Smooth muscle cell (in vitro differentiated cells): ENCODE measurements around the gene SLC41A1. TPM values are rescaled to one million over a fixed set of nuclear protein-coding genes. Genes with fewer than 3 reads are reported as not detected.

Source experiments
- DNase-seq: peaks from one replicate; lab custom pipeline; 2025; ENCODE audit not compliant: unreplicated experiment; lab: John Stamatoyannopoulos, UW
- H2AFZ ChIP-seq: fragments of 200-600 bp; sonication (generic); 2 replicates; pipeline ENCODE4 v1.6.0; 2016; ENCODE audit warnings: antibody characterized with exemption, low read depth, mild to moderate bottlenecking
- H3F3A ChIP-seq: fragments of 200-600 bp; sonication (generic); 2 replicates; pipeline ENCODE4 v1.6.0; 2017; ENCODE audit warnings: antibody characterized with exemption, low read depth
- H3K27ac ChIP-seq: fragments of 200-600 bp; sonication (generic); 2 replicates; pipeline ENCODE4 v1.5.1; 2016; ENCODE audit warnings: low read depth, mild to moderate bottlenecking
- H3K27me3 ChIP-seq: fragments of 200-600 bp; sonication (generic); 2 replicates; pipeline ENCODE4 v1.6.1; 2016; ENCODE audit warnings: low read depth, mild to moderate bottlenecking
- H3K36me3 ChIP-seq: fragments of 200-600 bp; sonication (generic); 2 replicates; pipeline ENCODE4 v1.5.1; 2016; ENCODE audit warnings: low read depth
- H3K4me1 ChIP-seq: fragments of 200-600 bp; sonication (generic); 2 replicates; pipeline ENCODE4 v1.5.1; 2016; ENCODE audit warnings: low read depth
- H3K4me2 ChIP-seq: fragments of 200-600 bp; sonication (generic); 2 replicates; pipeline ENCODE4 v1.6.0; 2016; ENCODE audit warnings: mild to moderate bottlenecking
- H3K4me3 ChIP-seq: fragments of 200-600 bp; sonication (generic); 2 replicates; pipeline ENCODE4 v1.5.1; 2016; ENCODE audit warnings: mild to moderate bottlenecking
- H3K79me2 ChIP-seq: fragments of 200-600 bp; sonication (generic); 2 replicates; pipeline ENCODE4 v1.6.0; 2016; ENCODE audit warnings: low read depth, mild to moderate bottlenecking
- H3K9ac ChIP-seq: fragments of 200-600 bp; sonication (generic); 2 replicates; pipeline ENCODE4 v1.6.0; 2016; ENCODE audit warnings: low read depth
- H3K9me3 ChIP-seq: fragments of 200-600 bp; sonication (generic); replicated peaks from 2 replicates; pipeline ENCODE4 v1.5.1; 2016; ENCODE audit warnings: low read depth
- H4K20me1 ChIP-seq: fragments of 200-600 bp; sonication (generic); 2 replicates; pipeline ENCODE4 v1.6.0; 2016; ENCODE audit warnings: low read depth
- CTCF ChIP-seq: fragments of 200-600 bp; sonication (generic); IDR thresholded peaks from 2 replicates; pipeline ENCODE4 v1.5.1; 2017; ENCODE audit warnings: borderline replicate concordance, mild to moderate bottlenecking, antibody characterized with exemption; ENCODE audit not compliant: insufficient read depth, poor library complexity, severe bottlenecking
- WGBS: methylation state at CpG from one replicate; pipeline ENCODE4 v1.1.7; 2016; ENCODE audit warnings: low lambda C conversion rate; 5-methylcytosine and 5-hydroxymethylcytosine counted together
- polyA plus RNA-seq: library from polyadenylated mRNA; unstranded; fragments of >200 nt; fragmentation: Nextera tagmentation; extraction: Ambion mirVana; gene quantifications from 2 replicates; pipeline ENCODE4 v1.2.1, GENCODE V29; 2016
- total RNA-seq: library from RNA; depleted of rRNA; stranded (reverse); fragments of >200 nt; gene quantifications from 2 replicates; pipeline ENCODE4 v1.2.3, GENCODE V29; 2014

SLC41A1 gene
- total and polyA plus RNA-seq, 2 experiments from 2014 or later = 22.3 to 23.2 TPM

GRCh38 chr1:205749234-205750137 is 63.5 kb downstream of the SLC41A1 start:
- TF ChIP-seq CTCF = no peak
- Histone ChIP-seq H4K20me1 (peaks cover 47% of the 10 kb centered on the region), H3K27me3 (peaks cover 5% of the 10 kb centered on the region), H3K4me2 (peak overlapping the region; percentile 83), H3F3A (no peaks in the 10 kb centered on the region), H3K79me2 (peaks cover 48% of the 10 kb centered on the region), H3K9me3 (no peaks in the 10 kb centered on the region), H3K4me3 (peak overlapping the region; percentile 78), H3K9ac (peak overlapping the region; percentile 89), H3K36me3 (no peaks in the 10 kb centered on the region), H3K4me1 (peaks cover 27% of the 10 kb centered on the region), H3K27ac (peak overlapping the region; percentile 84), H2AFZ (peak overlapping the region; percentile 37)
- peak; percentile 100 for DNase-seq
- under 1% methylated on average over 45 of the region's 81 CpGs for WGBS

GRCh38 chr1:205748403-205749233 is 64.4 kb downstream of the SLC41A1 start:
- Histone ChIP-seq H3K27ac (peak overlapping the region; percentile 84), H2AFZ (peak overlapping the region; percentile 37), H3K27me3 (no peaks in the 10 kb centered on the region), H3K4me1 (peaks cover 27% of the 10 kb centered on the region), H3K4me3 (peak overlapping the region; percentile 78), H3K9ac (peak overlapping the region; percentile 89), H3K9me3 (no peaks in the 10 kb centered on the region), H3F3A (no peaks in the 10 kb centered on the region), H3K36me3 (no peaks in the 10 kb centered on the region), H3K4me2 (peak overlapping the region; percentile 83), H4K20me1 (peaks cover 56% of the 10 kb centered on the region), H3K79me2 (peaks cover 57% of the 10 kb centered on the region)
- no peak for DNase-seq
- TF ChIP-seq CTCF = no peak
- WGBS = 3% methylated on average over 25 of the region's 25 CpGs

GRCh38 chr1:205746757-205747412 is 66.1 kb downstream of the SLC41A1 start:
- DNase-seq = no peak
- H3K27me3 ChIP-seq = no peaks in the 10 kb centered on the region
- peak overlapping the region; percentile 78 for H3K4me3 ChIP-seq
- no peaks in the 10 kb centered on the region for H3K36me3 ChIP-seq
- WGBS = 91% methylated on average over 5 of the region's 5 CpGs
- TF ChIP-seq CTCF = no peak
- no peak overlapping the region for H3K9ac ChIP-seq
- peak overlapping the region; percentile 2 for H3K27ac ChIP-seq
- H2AFZ ChIP-seq = no peak overlapping the region
- H3K4me1 ChIP-seq = peaks cover 36% of the 10 kb centered on the region
- H3K4me2 ChIP-seq = peak overlapping the region; percentile 83
- H3K79me2 ChIP-seq = peaks cover 74% of the 10 kb centered on the region
- H4K20me1 ChIP-seq = peaks cover 73% of the 10 kb centered on the region
- no peaks in the 10 kb centered on the region for H3F3A ChIP-seq
- H3K9me3 ChIP-seq = no peaks in the 10 kb centered on the region
